ENCODE results near the gene CRYBG3. TPM values are rescaled to one million over a fixed set of nuclear protein-coding genes. Genes with fewer than 3 reads are reported as not detected.

Gene CRYBG3
- total RNA-seq, 1 experiment from 2014 or later, result 5.9 TPM

GRCh38 chr3:97935842-97936241 lies 114.0 kb downstream of the CRYBG3 start:
- H3K56ac ChIP-seq (ENCODE audit: insufficient read length, low read depth, low read length), result no peak overlapping the region
- Mint-ChIP-seq H3K9me3 (no peaks in the 10 kb centered on the region), H3K36me3 (ENCODE audit: insufficient read depth in 1 of 3, low read depth in 3 of 3) (peaks cover 0 to 2% (median 0%) of the 10 kb centered on the region in 3 experiments; a peak in 4 of 7 replicates), H3K27me3 (ENCODE audit: low read depth) (no peaks in the 10 kb centered on the region), H3K4me1 (no peaks in the 10 kb centered on the region), H3K27ac (peak overlapping the region in 1 of 3 experiments; percentile 25; a peak in 1 of 7 replicates), H3K4me3 (no peak overlapping the region)
- H3K9ac ChIP-seq (ENCODE audit: extremely low read depth, insufficient read length, low read length), result no peak overlapping the region
- H2AFZ ChIP-seq (ENCODE audit: low read length), result no peak overlapping the region
- no peaks in the 10 kb centered on the region for H3K9me3 ChIP-seq (ENCODE audit: control insufficient read depth, low read depth, low read length)
- H3K4me2 ChIP-seq (ENCODE audit: insufficient read depth, insufficient read length, low read length), result no peak overlapping the region
- no peak overlapping the region for H4K5ac ChIP-seq (ENCODE audit: insufficient read length, low read depth, low read length)
- H3K4ac ChIP-seq (ENCODE audit: low read depth, low read length), result no peak overlapping the region
- no peak overlapping the region for H4K91ac ChIP-seq (ENCODE audit: insufficient read length, low read depth, low read length)
- no peak overlapping the region for H3T11ph ChIP-seq (ENCODE audit: low read length)
- H3K23ac ChIP-seq (ENCODE audit: insufficient read length, low read depth, low read length), result no peak overlapping the region
- H3K79me1 ChIP-seq (ENCODE audit: insufficient read depth, low read depth, low read length, poor library complexity, severe bottlenecking), result no peaks in the 10 kb centered on the region
- no peaks in the 10 kb centered on the region for H4K20me1 ChIP-seq (ENCODE audit: control insufficient read depth, insufficient read depth, insufficient read length)
- no peak overlapping the region for H2BK20ac ChIP-seq (ENCODE audit: low read depth, low read length, poor library complexity, severe bottlenecking)
- no peaks in the 10 kb centered on the region for H3K79me2 ChIP-seq (ENCODE audit: insufficient read depth, low read length)
- H3K18ac ChIP-seq (ENCODE audit: insufficient read length, low read depth, low read length), result no peak overlapping the region
- no peak overlapping the region for H2BK5ac ChIP-seq (ENCODE audit: insufficient read length, low read length)
- no peak overlapping the region for H3K14ac ChIP-seq (ENCODE audit: insufficient read depth, low read length)
- H3K4me1 ChIP-seq (ENCODE audit: insufficient read depth, low read length), result no peaks in the 10 kb centered on the region
- H2BK15ac ChIP-seq (ENCODE audit: low read depth, low read length), result no peak overlapping the region
- peak overlapping the region; percentile 44 for H4K8ac ChIP-seq (replicated peaks; ENCODE audit: insufficient read length, low read depth, low read length)
- H2BK120ac ChIP-seq (ENCODE audit: low read depth, low read length, poor library complexity, severe bottlenecking), result no peak overlapping the region
- TF ChIP-seq CTCF (conservative IDR thresholded peaks at IDR 0.05), result no peak
- H3K27ac ChIP-seq (ENCODE audit: insufficient read length, low read depth, low read length), result no peak overlapping the region
- no peak for DNase-seq
- no peaks in the 10 kb centered on the region for H3K23me2 ChIP-seq (ENCODE audit: insufficient read length, low read depth, low read length, poor library complexity, severe bottlenecking)
- no peak overlapping the region for H2AK5ac ChIP-seq (ENCODE audit: insufficient read length, low read length)
- no peak overlapping the region for H2BK12ac ChIP-seq (ENCODE audit: insufficient read length, low read depth, low read length)
- no CpG with 5 or more reads among the region's 1 CpG for WGBS (ENCODE audit: extremely low coverage, insufficient read length, low lambda C conversion rate)
- no peaks in the 10 kb centered on the region for H3K27me3 ChIP-seq (ENCODE audit: insufficient read depth, low read length)

Measured in H9 (cell line).